HG03196 (cell line): ENCODE results near the gene THRAP3.
A peak's percentile ranks its signal among the peaks of the same experiment; 100 is the strongest.
"Not testable (repeated sequence)": the region's sequence is repeated elsewhere in the genome, so short reads cannot be mapped to it uniquely, and the experiment has no call there.

Experiments used
- ATAC-seq: cut with Tn5 transposase; IDR thresholded peaks from one replicate; pipeline ENCODE4 v1.9.1; 2021; ENCODE audit not compliant: unreplicated experiment

THRAP3 gene

DNA sequence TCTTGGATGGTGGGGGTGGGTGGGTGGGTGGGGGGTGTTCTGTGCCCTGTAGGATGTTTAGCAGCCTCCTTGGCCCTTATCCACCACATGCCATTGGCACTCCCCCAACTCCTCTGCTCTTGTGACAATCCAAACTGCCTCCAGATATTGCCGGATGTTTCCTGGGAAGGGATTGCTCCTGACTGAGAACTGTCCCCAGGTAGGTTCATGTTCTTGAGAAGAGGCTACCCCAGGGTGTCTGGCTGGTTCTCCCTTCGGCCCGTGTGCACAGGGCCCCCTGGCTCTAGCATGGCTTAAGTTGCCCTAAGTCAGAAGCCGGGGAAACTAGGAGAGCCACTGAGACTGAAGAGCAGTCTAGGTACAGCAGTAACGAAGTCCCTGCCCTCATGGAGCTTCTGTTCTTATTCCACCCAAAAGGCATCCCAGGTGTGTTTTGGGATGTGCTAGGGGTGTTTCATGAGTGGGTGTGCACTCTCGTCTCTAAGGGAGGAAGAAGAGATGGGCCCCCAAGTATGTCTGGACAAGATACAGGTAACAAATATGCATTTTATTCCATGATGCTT is 19.8 kb upstream of the THRAP3 start:
- no peak for ATAC-seq

DNA sequence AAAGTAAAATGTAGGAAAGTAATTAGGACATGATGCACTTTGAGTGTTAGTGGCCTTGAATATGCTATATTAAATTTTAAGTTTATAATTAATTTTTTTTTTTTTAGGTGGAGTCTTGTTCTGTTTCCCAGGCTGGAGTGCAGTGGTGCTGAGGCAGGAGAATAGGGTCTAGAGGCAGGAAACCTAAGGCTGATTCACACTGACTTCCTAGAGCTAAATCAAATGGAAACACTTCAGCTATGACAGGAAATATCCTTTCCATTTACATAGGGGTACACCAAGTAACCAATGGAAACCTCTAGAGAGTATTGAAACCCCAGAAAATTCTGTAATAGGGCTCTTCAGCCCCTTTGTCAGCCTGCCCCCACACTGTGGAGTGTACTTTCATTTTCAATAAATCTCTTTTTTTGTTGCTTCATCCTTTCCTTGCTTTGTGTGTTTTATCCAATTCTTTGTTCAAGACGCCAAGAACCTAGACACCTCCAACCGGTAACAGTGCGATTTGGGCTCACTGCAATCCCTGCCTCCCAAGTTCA is 17.9 kb upstream of the THRAP3 start:
- ATAC-seq = no peak

DNA sequence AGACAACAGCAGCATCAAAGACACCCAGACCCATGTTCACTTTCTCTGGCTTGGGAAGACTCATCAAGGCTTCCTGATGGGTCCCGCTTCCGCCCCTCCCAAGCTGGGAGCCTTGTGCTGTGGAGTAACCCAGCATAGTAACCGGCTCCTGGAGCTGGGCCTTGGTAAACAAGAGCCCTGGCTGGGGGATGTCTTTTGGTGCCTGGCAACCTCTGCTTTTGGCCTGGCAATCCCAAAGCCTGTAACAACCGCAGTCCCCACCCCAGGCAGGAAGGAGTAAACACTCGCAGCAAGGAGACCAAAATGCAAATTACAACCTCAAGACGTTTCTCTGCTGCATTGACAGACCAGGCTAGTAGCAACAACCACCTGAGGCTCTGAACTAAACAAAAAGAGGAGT is 16.9 kb upstream of the THRAP3 start:
- ATAC-seq = no peak

DNA sequence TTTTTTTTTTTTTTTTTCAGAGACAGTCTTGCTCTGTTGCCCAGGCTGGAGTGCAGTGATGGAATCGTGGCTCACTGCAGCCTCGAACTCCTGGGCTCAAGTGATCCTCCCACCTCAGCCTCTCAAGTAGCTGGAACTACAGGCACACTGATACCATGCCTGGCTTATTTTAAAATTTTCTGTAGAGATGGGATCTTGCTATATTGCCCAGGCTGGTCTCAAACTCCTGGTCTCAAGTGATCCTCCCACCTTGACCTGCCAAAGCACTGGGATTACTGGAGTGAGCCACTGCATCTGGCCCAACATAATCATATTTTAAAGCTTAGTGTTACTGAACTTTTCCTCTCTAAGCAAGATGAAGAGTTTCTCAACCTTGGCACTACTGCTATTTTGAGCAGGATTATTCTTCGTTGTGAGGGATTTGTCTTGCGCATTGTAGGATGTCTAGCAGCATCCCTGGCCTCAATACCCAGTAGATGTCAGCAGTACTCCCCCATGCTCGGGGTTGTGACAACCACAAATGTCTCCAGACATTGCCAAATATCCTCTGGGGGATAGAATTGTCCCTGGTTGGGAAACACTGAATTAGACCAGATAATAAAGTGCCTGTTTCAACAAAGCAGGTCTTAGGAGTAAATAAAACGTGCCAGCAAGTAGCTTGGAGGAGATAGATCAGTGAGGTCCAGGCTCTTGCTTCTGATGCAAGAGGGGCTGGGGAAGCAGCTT is 15.1 kb upstream of the THRAP3 start:
- no peak for ATAC-seq

DNA sequence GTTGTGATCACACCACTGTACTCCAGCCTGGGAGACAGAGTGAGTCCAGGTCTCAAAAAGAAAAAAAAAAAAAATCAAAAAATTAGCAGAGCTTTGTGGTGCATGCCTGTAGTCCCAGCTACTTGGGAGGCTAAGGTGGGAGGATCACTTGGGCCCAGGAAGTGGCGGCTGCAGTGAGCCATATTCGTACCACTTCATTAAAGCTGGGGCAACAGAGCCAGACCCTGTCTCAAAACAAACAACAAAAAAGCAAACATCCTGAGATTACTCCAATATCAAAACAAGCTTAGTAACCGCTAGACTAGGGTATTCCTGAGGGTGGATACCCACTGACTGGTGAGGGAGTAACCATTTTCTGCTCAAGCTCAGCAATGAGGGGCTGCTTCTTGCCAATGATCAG is 12.9 kb upstream of the THRAP3 start:
- ATAC-seq = no peak

DNA sequence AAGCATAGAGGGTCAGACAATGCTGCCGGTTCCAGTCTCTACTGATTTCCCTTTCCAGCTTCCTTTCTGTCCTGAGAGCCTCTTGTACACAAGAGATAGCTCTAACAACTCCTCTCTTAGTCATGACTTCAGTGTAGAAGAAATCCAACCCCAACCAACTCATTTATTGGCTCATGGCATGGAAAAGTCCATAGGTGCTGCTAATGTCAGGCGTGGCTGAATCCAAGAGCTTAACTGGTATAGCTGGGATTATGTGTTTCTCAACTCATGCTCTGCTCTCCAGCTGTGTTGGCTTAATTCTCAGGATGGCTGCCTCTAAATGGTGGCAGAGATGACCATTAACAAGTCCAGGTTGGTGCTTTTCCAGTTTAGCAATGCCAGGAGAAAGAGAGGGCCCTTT is 12.4 kb upstream of the THRAP3 start:
- no peak for ATAC-seq

DNA sequence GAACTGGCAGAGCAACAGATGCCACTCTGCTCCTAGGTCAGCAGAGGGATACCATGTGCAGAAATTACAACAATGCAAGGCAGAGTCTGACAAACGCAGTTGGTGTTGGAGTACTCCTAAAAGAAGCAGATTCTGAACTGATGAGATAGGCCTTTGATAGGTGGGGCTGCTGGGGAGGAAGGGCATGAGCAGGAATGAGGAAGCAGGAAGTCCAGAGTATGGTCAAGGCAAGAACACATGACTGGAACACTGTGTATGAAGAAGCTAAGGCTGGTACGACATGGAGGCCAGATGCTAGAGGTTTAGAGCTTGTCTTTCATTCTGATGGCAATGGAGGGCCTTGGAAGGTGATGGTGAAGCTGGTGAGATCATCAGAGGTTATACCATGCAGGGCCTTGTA is 11.5 kb upstream of the THRAP3 start:
- no peak for ATAC-seq

DNA sequence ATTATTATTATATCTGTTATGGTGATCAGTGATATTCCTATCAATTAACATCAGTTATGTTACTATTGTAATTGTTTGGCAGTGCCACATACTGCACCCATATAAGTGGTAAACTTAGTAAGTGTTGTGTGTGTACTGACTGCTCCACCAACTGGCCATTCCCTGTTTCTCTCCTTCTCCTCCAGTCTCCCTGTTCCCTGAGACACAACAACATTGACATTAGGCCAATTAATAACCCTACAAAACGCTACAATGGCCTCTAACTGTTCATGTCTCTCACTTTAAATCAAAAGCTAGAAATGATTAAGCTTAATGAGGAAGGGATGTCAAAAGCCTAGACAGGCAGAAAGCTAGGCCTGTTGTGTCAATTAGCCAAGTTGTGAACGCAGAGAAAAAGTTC is 6.6 kb upstream of the THRAP3 start:
- ATAC-seq = no peak

DNA sequence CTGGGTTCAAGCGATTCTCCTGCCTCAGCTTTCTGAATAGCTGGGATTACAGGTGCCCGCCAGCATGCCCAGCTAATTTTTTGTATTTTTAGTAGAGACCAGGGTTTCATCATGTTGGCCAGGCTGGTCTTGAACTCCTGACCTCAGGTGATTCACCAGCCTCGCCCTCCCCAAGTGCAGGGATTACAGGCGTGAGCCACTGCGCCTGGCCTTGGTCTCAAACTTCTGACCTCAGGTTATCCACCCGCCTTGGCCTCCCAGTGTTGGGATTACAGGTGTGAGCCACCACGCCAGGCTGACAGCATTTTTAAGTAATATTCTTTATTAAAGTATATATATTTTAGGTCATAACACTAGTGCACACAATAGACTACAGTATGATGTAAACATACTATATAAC is 2.3 kb upstream of the THRAP3 start:
- not testable (repeated sequence) for ATAC-seq

DNA sequence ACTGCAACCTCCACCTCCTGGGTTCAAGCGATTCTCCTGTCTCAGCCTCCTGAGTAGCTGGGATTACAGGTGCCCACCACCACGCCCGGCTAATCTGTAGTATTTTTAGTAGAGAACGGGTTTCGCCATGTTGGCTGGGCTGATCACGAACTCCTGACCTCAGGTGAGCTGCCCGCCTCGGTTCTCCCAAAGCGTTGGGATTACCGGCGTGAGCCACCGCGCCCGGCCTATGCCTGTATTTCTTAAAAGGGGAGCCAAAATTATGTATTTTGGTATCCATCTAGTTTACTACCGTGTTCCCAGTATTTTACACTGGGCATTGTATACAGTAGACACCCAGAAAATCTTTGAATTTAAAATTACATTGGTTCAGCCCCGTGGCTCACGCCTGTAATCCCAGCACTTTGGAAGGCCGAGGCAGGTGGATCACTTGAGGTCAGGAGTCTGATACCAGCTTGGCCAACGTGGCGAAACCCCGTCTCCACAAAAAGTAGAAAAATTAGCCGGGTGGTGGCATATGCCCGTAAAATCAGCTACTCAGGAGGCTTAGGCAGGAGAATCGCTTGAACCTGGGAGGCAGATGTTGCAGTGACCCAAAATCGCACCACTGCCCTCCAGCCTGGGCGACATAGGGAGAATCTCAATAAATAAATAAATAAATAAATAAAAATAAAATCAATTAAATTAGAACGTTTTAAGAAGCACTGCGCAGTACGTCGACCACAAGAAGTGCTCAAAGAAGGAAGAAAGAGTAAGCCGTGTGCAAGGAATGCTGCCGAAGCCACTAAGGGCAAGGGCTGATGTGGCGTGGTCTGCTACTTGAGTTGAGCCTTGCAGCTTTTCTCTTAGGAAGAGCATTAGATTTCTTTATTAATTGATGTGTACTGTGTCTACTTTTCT is 1.5 kb upstream of the THRAP3 start:
- no peak for ATAC-seq

DNA sequence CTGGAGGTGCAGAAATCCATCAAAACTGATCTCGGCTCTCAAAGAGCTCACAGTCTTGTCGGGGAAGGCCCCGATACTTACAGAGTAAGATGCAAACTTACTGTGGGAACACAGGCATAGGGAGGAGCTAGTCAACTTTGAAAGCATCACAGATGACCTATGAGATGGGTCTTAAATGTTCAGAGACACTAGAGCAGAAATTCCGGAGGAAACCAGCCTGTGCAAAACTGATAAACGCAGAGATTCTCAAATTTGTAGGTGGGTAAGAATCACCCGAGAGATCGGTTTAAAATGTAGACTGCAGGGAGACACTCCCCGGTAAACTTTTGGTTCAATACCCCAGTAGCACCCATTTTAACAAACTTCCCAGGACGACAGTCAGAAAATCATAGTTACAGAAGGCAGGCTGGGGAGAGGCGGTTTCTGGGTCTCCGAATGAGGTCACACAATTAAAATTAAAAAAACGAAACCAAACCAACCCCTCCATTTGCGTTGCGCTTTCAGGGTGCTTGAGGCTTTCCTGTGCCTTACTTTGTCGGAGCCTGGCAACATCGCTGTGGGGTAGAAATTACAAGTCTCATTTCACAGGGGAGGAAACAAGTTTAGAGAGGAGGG is 755 bp upstream of the THRAP3 start:
- ATAC-seq = peak; percentile 25

DNA sequence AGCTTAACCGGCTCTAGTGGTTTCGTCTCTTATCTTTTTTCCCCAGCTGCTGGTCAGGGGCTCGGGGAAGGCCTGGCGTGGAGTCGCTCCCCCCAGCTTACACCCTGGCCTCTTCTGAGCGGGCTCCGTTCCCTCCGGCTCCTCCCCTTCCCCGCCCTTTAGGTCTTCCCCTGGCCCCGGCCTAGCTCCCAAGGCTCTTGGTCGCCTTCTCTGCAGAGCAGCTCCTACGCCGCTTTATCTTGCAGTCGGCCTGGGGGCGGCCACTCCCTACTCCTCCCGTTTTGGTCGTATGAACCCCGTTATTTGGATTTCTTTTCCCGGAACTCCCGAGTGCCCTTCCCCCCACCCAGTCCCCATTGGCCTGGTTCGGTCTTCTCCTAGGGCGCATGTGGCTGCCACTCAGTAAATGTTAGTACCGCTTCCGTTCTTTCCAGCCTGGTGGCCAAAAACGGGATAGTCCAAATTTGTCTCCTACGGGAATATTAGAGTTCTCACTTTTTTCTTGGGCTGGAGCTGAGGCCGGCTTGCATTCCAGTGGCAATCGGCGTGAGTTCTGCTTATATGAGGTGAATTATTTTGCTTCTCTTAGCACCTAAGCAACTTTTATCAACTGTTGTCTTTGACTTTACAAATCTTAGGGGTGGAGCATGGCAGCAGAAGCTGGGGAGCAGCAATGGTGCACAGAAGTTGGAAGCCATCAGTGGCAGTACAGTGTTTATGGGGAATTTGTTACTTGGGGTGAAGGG is 467 bp downstream of the THRAP3 start:
- peak; percentile 46 for ATAC-seq

DNA sequence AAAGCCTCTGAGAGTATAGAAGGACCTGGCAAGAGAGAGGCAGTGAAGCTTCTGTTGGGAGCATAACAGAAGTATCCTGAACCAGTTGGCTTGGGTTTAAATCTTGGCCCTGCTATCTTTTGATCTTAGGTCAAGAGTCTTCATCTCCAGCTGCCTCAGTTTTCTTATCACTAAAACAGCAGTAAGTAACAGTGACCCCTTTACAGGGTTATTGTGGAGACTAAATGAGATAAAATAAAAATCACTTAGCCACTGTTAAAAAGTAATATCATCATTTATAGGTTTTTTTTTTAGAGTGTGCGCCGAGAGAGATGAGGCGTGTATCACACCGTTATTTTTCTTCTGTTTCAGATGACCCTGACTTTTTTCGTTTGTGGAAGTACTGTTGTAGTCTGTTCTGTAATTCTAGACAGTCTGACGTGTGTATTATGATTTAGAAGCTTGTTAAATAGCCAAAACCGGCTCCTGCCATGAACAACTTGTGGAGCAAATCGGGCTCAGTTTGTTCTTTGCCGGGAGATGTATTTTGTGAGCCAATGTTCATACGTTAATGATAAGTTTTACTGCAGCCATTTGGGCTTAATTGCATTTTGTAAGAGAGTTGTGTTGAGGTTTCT is 1.1 kb downstream of the THRAP3 start:
- ATAC-seq = no peak

DNA sequence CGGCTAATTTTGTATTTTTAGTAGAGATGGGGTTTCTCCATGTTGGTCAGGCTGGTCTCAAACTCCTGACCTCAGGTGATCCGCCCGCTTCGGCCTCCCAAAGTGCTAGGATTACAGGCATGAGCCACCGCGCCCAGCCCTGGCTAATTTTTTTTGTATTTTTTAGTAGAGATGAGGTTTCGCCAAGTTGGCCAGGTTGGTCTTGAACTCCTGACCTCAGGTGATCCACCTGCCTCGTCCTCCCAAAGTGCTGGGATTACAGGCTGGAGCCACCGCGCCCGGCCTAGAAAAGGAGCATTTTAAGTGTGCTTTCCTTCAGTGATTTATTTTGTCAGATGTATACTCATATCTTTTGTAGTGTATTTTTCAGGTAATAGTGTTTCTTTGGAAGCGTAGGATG is 6.0 kb downstream of the THRAP3 start:
- not testable (repeated sequence) for ATAC-seq

DNA sequence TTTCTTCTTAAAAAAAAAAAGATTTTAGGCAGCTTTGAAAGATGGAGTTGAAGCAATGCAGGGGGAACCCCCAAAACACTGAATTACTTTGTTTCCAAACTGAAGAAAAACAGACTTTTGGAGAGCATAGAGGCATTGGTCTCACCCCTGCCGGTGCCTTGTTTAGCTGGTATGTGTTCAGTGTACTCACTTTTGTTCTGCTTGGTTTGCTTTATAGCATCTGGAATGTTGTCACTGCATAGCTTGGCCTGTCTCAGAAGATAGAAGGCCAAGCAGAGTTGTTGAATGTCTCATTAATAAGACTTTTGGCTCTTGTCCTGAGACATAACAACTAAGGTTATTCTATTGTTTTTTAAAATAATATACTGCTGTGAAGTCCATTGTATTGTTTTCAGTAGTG is 6.9 kb downstream of the THRAP3 start:
- ATAC-seq = no peak

DNA sequence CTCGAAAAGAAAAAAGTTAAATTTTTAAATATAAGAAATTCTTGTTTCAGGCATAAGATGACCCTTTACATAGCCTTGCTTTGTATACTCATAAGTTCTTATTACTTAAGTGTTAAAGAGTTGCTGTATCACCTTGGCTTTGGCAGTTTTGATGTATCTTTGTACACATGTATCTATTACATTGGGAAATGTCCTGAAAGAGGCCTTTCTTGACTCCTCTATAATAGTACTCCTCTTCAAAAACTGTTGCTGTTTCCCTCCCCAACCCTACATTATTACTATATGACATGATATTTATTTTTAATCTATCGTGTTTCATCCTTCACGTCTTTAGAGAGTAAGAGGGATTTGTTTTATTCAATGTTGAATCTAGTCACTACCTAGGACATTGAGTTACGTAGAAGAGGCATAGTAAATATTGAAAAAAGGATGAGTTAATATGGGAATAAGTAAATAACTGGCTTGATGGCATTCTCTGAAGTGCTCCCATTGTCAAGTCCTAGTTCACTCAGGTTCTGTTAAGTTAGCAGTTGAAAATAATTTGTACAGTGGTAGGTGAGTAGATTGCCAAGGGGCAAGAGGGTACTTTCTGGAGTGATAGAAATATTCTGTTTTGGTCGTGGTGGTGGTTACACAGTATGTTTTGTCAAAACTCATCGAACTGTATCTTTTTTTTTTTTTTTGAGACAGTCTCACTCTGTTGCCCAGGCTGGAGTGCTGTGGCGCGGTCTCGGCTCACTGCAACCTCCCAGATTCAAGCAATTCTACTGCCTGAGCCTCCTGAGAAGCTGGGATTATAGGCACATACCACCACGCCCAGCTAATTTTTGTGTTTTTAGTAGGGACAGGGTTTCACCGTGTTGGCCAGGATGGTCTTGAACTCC is 8.2 kb downstream of the THRAP3 start:
- no peak for ATAC-seq

DNA sequence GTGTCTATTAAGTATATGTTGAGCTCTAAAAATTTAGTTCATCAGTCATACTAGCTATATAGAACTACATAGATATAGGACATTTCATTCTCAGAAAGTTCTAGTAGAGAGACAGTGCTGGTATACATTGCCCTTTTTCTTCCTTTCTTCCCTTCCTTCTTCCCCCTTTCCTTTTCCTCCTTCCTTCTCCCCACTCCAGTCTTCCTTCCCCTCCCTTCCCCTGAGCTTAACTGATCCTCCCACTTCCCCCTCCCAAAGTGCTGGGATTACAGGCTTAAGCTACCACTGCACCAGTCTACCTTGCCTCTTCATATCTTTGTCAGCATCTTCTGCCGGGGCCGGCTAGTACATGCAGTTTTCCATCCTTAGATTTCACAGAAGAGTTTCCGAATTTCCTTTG is 12.1 kb downstream of the THRAP3 start:
- ATAC-seq = no peak

DNA sequence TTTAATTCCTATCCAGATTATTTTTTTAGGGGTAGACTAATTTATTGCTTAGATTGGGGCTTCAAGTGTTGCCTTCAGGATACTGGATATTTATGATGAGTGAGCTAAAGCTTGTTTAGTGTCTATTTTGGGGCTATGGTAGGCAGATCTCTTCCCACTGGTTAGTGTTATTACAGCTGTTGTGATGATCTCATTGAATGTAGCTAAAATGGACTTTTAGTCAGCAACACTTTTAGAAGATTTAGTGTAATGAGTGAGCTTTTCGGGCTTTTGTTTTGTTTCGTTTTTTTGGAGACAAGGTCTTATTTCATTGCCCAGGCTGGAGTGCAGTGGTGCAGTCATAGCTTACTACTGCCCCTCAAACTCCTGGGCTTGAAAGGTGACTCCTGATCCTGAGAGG is 14.2 kb downstream of the THRAP3 start:
- no peak for ATAC-seq

DNA sequence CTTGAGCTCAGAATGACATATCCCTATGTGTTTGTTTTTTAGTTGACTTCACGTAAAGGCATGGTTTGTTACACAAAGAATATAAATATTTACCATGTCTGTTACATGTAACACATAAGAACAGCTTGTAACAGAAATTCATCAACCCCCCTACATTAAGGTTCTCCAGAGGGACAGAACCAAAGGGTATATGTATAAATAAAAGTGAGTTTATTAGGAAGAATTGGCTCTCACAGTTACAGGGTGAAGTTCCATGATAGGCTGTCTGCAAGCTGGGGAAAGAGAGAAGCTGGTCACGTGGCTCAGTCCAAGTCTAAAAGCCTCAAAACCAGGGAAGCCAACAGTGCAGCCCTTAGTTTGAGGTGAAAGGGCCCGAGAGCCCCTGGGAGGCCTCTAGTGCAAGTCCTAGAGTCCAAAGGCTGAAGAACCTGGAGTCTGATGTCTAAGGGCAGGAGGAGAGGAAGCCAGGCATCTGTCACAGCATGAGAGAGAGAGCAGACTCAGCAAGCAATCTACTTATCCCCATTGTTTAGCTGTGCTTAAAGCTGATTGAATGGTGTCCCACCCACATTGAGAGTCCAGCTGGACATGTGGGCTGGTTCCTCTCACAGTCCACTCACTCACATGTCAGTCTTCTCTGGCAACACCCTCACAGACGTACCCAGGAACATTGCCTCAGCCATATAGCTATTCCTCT is 15.8 kb downstream of the THRAP3 start:
- ATAC-seq = no peak
